Activated CD4-positive, alpha-beta T cell treated with anti-CD3 and anti-CD28 coated beads, Interleukin-2, Interleukin-4, amounts not matched to agents 100 ng/mL and 50 ng/mL, durations not matched to agents 16 hours and 8 hours (primary cell): ENCODE data around the gene NCOA3.
A peak's percentile ranks its signal among the peaks of the same experiment; 100 is the strongest.
"Not testable (repeated sequence)": the region's sequence is repeated elsewhere in the genome, so short reads cannot be mapped to it uniquely, and the experiment has no call there.

Experiments used
- DNase-seq: peaks from one replicate; pipeline ENCODE4 v3.0.0-alpha.2; 2020; ENCODE audit warnings: low spot score

Gene NCOA3

GRCh38 chr20:47566269-47566668 lies 64.6 kb downstream of the NCOA3 start:
- no peak for DNase-seq

GRCh38 chr20:47568019-47568418 lies 66.3 kb downstream of the NCOA3 start:
- DNase-seq, result no peak

- DNase-seq, result no peak
Observed at GRCh38 chr20:47568837-47569410, 67.2 kb downstream of the NCOA3 start.

DNA sequence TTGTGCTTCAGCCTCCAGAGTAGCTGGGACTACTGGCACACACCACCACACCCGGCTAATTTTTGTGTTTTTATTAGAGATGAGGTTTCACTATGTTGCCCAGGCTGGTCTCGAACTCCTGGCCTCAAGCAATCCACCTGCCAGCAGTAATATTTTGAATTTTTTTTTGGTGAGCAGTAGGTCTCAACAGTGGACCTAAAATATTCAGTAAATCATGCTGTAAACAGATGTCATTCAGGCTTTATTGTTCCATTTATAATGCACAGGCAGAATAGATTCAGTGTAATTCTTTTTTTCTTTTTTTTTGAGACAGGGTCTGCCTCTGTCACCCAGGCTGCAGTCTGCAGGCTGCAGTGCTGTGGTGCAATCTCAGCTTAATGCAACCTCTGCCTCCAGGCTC lies 69.7 kb downstream of the NCOA3 start:
- DNase-seq, result no peak

- no peak for DNase-seq
Observed at GRCh38 chr20:47572105-47572729, 70.5 kb downstream of the NCOA3 start.

DNA sequence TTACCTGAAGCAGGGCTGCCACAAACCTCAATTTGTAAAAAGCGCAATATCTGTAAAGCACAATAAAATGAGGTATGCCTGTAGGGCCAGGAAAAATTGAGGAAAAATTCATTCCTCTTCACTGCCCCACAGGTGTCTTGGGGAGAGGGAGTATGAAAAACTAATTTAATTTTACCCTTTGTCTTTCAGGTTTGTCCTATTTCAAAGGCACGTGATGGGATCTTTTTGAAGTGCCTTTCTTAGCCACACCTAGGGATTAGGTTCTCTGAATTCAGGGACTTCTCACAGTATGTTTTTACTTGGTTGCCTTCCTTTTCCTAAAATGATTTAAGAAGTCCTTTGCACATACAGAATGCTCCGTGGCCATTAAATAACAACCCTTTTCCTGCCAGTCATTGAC lies 71.9 kb downstream of the NCOA3 start:
- DNase-seq, result no peak

DNA sequence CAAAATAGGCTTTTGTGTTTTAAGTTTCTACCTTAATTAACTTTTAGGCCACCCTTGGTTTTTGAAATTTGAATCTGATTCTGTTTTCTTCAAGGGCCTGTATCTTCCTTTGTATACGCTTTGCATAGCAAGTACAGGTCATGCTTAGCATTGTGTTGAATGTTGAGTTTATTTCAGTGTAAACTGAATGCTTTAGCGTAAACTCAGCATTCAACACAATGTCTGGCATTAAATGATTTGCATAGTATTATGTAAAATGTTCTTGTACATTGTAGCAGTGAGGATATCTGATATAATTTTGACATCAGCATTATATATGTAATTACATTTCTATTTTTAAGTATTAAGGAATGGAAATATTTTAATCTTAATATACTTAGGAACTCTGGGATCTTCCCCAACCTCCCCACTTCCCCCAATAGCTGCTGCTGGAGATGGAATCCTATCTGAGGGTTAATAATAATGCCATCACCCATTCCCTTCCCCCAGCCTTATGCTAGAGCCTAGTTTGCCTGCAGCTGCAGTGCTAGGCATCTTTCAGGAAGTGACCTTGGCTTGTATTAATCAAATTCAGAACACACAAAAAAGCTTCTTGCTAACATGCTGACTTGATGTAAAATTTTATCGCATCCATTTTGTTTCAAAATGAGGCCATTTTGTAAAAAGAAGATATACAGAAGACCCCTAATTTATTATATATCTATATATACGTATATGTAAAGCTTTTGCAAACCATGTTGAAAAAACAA lies 73.1 kb downstream of the NCOA3 start:
- peak; percentile 25 for DNase-seq

GRCh38 chr20:47576516-47577033 lies 74.9 kb downstream of the NCOA3 start:
- DNase-seq, result no peak

GRCh38 chr20:47577314-47577713 lies 75.6 kb downstream of the NCOA3 start:
- no peak for DNase-seq

DNA sequence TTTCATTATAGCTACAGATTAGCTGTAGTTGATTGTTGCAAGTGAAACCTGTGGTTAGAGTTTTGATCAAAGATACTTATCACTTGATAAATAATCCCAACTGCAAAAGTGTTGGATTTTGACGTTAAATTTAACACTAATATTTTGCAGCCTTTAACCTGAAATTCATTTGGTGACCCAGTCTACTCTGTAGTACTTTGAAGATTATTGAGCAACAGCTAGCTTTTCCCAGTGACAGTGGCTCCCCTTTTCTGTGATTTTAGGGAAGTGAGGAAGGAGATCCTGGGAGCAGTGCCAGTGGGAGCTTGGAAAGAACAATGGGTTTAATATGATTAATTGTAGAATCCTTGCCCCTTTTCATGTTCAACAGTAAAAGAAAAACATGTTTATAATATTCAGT lies 76.9 kb downstream of the NCOA3 start:
- no peak for DNase-seq

- not testable (repeated sequence) for DNase-seq
Observed at GRCh38 chr20:47580686-47581085, 79.0 kb downstream of the NCOA3 start.

DNA sequence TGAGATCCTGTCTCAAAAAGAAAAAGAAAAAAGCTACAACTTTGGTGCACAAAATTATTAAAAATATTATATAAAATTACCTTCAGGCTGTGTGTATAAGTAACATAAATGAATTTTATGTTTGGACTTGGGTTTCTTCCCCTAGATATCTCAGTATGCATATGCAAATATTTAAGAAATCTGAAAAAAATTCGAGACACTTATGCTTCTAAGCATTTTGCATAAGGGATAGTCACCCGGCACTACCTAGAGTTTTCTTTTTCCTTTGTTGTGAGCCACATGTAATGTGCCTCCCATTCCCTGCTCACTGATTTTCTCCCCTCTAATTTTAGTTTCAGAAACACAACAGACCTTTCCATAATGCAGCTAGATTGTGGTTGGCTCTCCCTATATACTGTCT lies 79.4 kb downstream of the NCOA3 start:
- DNase-seq, result no peak

DNA sequence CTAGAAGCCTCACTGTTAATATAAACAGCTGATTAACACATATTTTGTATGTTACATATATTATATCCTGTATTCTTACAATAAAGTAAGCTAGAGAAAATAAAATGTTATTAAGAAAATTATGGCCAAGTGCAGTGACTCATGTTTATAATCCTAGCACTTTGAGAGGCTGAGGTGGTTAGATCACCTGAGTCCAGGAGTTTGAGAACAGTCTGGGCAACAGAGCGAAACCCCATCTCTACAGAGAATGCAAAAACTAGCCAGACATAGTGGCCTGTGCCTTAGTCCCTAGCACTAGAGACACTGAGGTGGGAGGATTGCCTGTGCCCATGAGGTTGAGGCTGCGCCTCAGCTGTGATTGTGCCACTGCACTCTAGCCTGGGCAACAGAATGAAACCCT lies 81.9 kb downstream of the NCOA3 start:
- no peak for DNase-seq

GRCh38 chr20:47585087-47585747 lies 83.5 kb downstream of the NCOA3 start:
- DNase-seq, result no peak

- no peak for DNase-seq
Observed at GRCh38 chr20:47586649-47587294, 85.1 kb downstream of the NCOA3 start.

DNA sequence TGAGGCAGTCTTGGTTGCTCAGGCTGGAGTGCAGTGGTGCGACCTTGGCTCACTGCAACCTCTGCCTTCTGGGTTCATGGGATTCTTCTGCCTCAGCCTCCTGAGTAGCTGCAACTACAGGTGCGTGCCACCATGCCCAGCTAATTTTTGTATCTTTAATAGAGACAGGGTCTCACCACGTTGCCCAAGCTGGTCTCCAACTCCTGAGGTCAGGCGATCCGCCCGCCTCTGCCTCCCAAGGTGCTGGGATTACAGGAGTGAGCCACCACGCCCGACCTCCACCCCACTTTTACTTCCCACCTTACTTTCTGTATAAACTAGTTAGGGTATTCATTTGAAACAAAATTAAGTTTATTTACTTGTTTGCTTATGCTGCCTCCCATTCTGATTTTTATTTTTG lies 86.5 kb downstream of the NCOA3 start:
- no peak for DNase-seq

DNA sequence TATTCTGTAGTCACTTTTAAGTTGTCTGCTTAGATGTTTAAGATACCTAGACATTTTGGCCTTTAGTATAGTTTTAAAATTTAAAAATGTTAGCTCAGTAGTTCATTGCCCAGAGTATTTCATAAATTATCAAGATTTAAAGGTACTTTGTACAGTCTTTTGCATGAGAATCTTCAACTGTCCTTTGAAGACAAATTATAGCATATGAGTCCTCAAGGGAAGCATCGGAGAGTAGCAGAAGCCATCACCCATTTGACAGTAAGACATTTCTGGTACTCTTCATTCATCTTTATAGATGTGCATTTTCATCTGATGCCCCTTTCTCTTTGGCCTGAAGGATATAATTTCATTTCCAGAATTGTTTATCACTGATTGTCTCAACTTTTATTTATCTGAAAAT lies 89.5 kb downstream of the NCOA3 start:
- no peak for DNase-seq

DNA sequence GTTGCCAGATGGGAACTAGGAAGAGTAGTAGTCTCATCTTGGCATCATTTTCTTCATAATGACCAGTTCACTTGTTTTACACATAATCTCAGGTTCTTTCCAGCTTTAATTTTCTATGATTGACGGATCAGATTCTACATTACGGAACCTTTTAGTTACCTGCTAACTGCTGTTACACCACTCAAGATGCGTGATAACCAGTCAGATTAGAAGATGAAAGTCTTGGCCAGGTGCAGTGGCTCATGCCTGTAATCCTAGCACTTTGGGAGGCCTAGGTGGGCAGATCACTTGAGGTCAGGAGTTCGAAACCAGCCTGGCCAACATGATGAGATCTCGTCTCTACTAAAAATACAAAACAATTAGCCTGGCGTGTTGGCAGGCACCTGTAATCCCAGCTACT lies 92.5 kb downstream of the NCOA3 start:
- DNase-seq, result no peak

- not testable (repeated sequence) for DNase-seq
Observed at GRCh38 chr20:47595138-47595537, 93.5 kb downstream of the NCOA3 start.

- DNase-seq, result no peak
Observed at GRCh38 chr20:47596003-47596571, 94.4 kb downstream of the NCOA3 start.

- no peak for DNase-seq
Observed at GRCh38 chr20:47597090-47597489, 95.4 kb downstream of the NCOA3 start.
